Lower leg skin (tissue), 4 donors: ENCODE results near the gene CKB. TPM values are rescaled to one million over a fixed set of nuclear protein-coding genes. Genes with fewer than 3 reads are reported as not detected.

Experiments
- DNase-seq, 2 donors: peaks; one replicate each; pipeline ENCODE4 v3.0.0-alpha.2; 2019; ENCODE audit warnings: low spot score in 2 of 2
- H3K4me3 ChIP-seq: fragments of 200-600 bp; sonication (generic); 2 replicates; pipeline ENCODE4 v1.5.1; 2017; ENCODE audit warnings: mild to moderate bottlenecking, low read depth; ENCODE audit not compliant: poor library complexity, severe bottlenecking
- POLR2A ChIP-seq, 2 donors: fragments of 450-650 bp; IDR thresholded peaks; one replicate each; pipeline ENCODE4 v1.6.1; 2016 to 2017; ENCODE audit warnings: antibody characterized with exemption in 2 of 2, mild to moderate bottlenecking in 1 of 2, moderate library complexity in 1 of 2
- WGBS, 2 donors: methylation state at CpG; one replicate each; pipeline ENCODE4 v1.1.5; 2018; 5-methylcytosine and 5-hydroxymethylcytosine counted together
- intact Hi-C: fragments of 100-400 bp; cut with DNase I; formaldehyde crosslinking; loops from one replicate; pipeline ENCODE4 v1.15.0; 2023; ENCODE audit warnings: low total_unique reads
- total RNA-seq, 4 donors: library from RNA; depleted of rRNA; stranded (reverse); fragments of >200 nt; gene quantifications; one replicate each; pipeline ENCODE4 v1.1.0, GENCODE V29; 2016
- TF ChIP-seq, protein P1 (sequence below), 3 donors: fragments of 450-650 bp; IDR thresholded peaks; one replicate each; pipeline ENCODE4 v1.5.1; 2016; ENCODE audit warnings: antibody characterized with exemption in 3 of 3, mild to moderate bottlenecking in 3 of 3, moderate library complexity in 2 of 3

The CKB gene
- total RNA-seq, 4 donors from 2014 or later = 168 to 236 (median 214) TPM

DNA sequence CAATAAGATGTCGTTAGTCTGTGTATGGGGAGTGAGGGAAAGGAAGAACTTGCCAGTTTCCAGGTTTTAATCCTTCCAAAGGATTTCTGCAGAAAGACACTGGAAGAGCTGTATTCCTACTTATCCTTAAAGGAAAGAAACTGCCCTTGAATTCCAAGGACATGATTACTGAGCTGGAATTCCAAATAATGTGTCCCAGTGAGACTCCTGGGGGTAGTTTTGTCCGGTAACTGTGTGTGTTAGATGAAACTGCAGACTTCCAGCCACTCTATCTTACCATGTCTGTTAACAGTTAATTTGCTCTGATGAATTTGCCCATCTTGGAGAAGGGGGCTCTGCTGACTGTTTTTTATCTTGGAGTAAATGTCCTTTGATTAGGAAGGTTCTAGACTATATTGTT, 33.0 kb downstream of the CKB start:
- intact Hi-C loops = no loop called here
- DNase-seq = peak in 1 of 2 donors; percentile 5
- H3K4me3 ChIP-seq = no peak overlapping the region
- TF ChIP-seq POLR2A (IDR thresholded peaks at IDR 0.05) = no peak
- TF ChIP-seq, protein P1, sequence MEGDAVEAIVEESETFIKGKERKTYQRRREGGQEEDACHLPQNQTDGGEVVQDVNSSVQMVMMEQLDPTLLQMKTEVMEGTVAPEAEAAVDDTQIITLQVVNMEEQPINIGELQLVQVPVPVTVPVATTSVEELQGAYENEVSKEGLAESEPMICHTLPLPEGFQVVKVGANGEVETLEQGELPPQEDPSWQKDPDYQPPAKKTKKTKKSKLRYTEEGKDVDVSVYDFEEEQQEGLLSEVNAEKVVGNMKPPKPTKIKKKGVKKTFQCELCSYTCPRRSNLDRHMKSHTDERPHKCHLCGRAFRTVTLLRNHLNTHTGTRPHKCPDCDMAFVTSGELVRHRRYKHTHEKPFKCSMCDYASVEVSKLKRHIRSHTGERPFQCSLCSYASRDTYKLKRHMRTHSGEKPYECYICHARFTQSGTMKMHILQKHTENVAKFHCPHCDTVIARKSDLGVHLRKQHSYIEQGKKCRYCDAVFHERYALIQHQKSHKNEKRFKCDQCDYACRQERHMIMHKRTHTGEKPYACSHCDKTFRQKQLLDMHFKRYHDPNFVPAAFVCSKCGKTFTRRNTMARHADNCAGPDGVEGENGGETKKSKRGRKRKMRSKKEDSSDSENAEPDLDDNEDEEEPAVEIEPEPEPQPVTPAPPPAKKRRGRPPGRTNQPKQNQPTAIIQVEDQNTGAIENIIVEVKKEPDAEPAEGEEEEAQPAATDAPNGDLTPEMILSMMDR (IDR thresholded peaks at IDR 0.05) = no peak
- WGBS, 2 donors = 91 to 96% methylated on average over 2 of the region's 2 CpGs

DNA sequence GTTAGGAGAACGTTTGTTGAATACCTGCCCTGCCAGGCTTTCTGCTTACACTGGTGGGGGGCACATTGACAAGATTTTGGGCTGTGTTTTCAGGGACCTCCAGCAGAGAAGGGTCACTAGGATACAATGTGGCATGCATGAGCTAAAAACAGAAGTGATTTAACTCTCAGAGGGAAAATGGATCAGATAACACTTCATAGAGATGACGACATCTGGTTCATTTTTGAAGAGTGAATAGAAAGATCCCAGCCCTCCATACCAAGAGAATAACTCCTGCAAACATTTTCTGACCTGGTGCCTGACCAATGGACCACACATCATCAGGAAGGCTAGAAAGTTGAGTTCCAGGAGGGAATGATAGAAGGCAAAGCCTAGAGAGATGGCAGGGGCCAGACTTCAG, 33.7 kb downstream of the CKB start:
- DNase-seq = peak in 1 of 2 donors; percentile 14
- H3K4me3 ChIP-seq = no peak overlapping the region
- intact Hi-C loops = no loop called here
- WGBS, 2 donors = 84 to 93% methylated on average over 2 of the region's 2 CpGs
- TF ChIP-seq, protein P1 (IDR thresholded peaks at IDR 0.05) = no peak
- no peak for TF ChIP-seq POLR2A (IDR thresholded peaks at IDR 0.05)

DNA sequence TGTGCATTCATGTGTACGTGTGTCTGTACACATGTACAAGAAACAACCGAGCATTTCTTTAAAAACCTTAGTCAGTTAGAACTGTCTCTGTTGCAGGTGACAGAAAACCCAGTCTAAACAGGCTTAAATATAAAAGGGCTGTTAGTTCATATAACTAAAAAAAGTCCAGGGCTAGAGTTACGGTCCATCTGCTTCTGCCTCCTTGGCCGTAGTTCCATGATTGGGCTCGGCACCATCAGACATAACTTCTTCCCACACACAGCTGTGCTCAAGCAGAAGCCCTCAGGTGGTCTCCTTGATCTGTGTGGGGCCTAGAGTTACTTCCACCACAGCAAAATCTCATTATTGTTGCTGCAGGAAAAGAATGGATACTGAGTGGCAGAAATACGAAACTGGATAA, 34.6 kb downstream of the CKB start:
- 90 to 91% methylated on average over 6 of the region's 6 CpGs for WGBS, 2 donors
- intact Hi-C loops = no loop called here
- no peak for DNase-seq
- TF ChIP-seq, protein P1 (IDR thresholded peaks at IDR 0.05) = no peak
- TF ChIP-seq POLR2A (IDR thresholded peaks at IDR 0.05) = no peak
- H3K4me3 ChIP-seq = no peak overlapping the region

DNA sequence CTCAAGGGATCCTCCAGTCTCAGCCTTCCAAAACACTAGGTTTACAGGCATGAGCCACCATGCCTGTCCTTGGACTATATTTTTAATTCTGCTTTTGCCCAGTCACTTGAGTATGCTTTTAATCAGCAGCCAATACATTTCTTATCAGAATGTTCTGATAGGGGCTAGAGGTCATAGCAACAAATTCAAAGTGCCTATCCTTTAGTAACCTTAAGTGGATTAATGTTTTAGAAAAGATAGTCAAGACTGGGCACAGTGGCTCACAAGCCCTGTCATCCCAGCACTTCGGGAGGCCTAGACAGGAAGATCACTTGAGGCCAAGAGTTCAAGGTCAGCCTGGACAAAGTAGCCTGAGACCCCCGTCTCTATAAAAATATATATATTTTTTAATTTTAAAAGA, 37.1 kb downstream of the CKB start:
- no peak overlapping the region for H3K4me3 ChIP-seq
- WGBS, 2 donors = 89 to 98% methylated on average over 2 of the region's 2 CpGs
- intact Hi-C loops = no loop called here
- TF ChIP-seq, protein P1 (IDR thresholded peaks at IDR 0.05) = no peak
- TF ChIP-seq POLR2A (IDR thresholded peaks at IDR 0.05) = no peak
- no peak for DNase-seq

DNA sequence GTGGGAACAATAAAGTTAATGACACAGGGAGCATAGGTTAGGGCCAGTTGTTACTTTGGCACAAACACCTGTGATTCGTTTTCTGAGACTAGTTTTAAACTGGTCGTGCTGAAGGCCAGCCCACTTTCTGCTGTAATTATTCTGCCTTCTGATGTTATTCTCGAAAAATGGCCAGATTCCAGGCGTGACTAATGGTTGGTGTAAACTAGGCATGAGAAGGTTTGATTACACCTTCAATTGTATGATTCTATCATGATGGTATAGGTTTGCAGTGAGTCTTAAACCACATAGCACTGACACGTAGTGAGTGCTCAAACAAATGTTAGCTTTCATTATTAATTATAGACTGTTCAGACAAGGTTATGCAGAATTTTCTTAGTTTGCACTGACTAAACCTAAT, 39.0 kb downstream of the CKB start:
- WGBS, 2 donors = 39 to 43% methylated on average over 5 of the region's 5 CpGs
- TF ChIP-seq, protein P1 (IDR thresholded peaks at IDR 0.05) = no peak
- no peak for TF ChIP-seq POLR2A (IDR thresholded peaks at IDR 0.05)
- H3K4me3 ChIP-seq = no peak overlapping the region
- intact Hi-C loops = no loop called here
- no peak for DNase-seq

DNA sequence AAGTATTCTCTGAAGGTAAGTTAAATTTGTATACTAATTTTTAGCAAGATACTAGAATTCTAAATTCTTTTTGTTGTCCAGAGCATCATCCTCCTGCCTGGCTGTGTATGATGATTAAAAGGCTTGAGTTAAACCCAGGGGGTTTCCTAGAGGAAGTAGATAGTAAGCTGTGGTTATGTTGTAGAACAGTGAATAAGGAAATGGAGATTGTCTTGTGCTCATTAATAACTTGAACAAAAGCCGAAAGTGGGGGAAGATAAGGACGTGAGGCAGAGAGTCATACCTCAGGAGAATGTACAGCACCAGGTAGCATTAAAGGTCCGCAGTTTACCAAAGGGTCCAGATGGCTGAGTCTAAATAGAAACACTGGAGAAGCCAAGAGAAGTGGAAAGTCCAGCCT, 42.0 kb downstream of the CKB start:
- intact Hi-C loops = no loop called here
- no peak for DNase-seq
- no peak overlapping the region for H3K4me3 ChIP-seq
- WGBS, 2 donors = 80 to 82% methylated on average over 3 of the region's 3 CpGs
- TF ChIP-seq, protein P1 (IDR thresholded peaks at IDR 0.05) = no peak
- no peak for TF ChIP-seq POLR2A (IDR thresholded peaks at IDR 0.05)
